Gastrocnemius medialis (tissue), 4 donors: ENCODE measurements around the gene EXOC7.

Experiments used
- POLR2A ChIP-seq, 2 donors: fragments of 450-650 bp; IDR thresholded peaks; one replicate each; pipeline ENCODE4 v1.6.1; 2017; ENCODE audit warnings: antibody characterized with exemption in 2 of 2, mild to moderate bottlenecking in 2 of 2, moderate library complexity in 2 of 2
- TF ChIP-seq, protein P1 (sequence below), 5 experiments: fragments of 450-650 bp in 3 of 5; fragments of 200-600 bp in 2 of 5; sonication (generic) in 2 of 5; IDR thresholded peaks in 4 of 5; conservative IDR thresholded peaks in 1 of 5; 1 replicate in 4 of 5; 2 replicates in 1 of 5; pipeline ENCODE4 v1.5.1; 2016 to 2019; ENCODE audit warnings: antibody characterized with exemption in 5 of 5, mild to moderate bottlenecking in 3 of 5, moderate library complexity in 3 of 5

DNA sequence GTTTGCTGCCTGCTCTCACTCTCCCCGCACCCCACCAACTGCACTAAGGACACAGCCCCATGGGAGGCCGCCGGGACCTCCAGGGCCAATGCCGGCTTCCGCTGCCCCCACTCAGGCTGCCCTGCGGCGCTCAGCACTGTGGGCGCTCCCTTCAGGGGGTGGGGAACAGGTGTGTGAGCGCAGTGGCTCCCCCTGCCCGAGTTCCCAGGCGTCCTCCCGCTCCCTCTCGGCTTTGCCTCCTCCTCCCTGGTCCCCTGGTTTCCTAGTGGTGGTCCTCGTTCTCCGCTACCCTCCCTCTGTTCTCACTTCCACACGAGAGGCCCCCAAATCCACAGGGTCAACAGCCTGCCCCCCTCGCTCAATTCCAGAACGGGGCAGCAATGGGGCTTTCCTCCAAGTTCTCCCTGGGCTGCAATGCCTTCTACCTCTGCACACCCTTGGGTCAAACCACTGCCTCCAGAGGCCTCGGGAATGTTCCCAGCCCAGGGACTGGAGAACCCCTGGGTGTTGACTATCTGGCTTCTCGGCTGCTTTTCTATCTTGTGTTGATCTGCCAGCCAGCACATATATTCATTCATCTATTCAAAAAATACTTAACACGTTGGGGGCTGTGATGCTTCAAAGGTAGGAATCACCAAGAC lies 27.6 kb upstream of the EXOC7 start:
- TF ChIP-seq, protein P1, sequence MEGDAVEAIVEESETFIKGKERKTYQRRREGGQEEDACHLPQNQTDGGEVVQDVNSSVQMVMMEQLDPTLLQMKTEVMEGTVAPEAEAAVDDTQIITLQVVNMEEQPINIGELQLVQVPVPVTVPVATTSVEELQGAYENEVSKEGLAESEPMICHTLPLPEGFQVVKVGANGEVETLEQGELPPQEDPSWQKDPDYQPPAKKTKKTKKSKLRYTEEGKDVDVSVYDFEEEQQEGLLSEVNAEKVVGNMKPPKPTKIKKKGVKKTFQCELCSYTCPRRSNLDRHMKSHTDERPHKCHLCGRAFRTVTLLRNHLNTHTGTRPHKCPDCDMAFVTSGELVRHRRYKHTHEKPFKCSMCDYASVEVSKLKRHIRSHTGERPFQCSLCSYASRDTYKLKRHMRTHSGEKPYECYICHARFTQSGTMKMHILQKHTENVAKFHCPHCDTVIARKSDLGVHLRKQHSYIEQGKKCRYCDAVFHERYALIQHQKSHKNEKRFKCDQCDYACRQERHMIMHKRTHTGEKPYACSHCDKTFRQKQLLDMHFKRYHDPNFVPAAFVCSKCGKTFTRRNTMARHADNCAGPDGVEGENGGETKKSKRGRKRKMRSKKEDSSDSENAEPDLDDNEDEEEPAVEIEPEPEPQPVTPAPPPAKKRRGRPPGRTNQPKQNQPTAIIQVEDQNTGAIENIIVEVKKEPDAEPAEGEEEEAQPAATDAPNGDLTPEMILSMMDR (IDR thresholded peaks at IDR 0.05 in 4 of 5, conservative IDR thresholded peaks at IDR 0.05 in 1 of 5) = no peak
- TF ChIP-seq POLR2A (IDR thresholded peaks at IDR 0.05) = no peak
